Measurements from ENCODE around the gene HELZ.

DNA sequence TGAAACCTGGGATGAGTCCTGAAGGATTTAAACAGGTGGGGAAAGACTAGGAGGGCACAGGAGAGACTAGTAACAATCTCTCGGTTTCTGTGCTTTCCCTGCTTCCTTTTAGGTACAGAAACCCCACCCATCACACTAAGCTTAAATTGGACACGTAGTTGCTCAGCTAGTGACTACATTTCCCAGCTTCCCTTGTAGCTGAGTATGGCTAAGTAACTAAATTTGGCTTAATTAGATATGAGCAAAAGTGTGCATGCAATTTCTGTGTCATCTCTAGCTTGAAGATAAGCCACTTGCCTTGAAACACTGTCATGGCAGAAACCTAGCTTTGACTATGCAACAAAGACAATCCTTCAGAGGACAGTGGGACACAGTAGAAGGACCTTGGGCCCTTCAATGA, 164.2 kb downstream of the HELZ start:
- TF ChIP-seq, protein P1, sequence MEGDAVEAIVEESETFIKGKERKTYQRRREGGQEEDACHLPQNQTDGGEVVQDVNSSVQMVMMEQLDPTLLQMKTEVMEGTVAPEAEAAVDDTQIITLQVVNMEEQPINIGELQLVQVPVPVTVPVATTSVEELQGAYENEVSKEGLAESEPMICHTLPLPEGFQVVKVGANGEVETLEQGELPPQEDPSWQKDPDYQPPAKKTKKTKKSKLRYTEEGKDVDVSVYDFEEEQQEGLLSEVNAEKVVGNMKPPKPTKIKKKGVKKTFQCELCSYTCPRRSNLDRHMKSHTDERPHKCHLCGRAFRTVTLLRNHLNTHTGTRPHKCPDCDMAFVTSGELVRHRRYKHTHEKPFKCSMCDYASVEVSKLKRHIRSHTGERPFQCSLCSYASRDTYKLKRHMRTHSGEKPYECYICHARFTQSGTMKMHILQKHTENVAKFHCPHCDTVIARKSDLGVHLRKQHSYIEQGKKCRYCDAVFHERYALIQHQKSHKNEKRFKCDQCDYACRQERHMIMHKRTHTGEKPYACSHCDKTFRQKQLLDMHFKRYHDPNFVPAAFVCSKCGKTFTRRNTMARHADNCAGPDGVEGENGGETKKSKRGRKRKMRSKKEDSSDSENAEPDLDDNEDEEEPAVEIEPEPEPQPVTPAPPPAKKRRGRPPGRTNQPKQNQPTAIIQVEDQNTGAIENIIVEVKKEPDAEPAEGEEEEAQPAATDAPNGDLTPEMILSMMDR (IDR thresholded peaks at IDR 0.05) = no peak
- no peak for TF ChIP-seq POLR2A (IDR thresholded peaks at IDR 0.05)

All from lower leg skin (tissue), 3 donors.